Measurements from ENCODE around the gene SLC25A13.

DNA sequence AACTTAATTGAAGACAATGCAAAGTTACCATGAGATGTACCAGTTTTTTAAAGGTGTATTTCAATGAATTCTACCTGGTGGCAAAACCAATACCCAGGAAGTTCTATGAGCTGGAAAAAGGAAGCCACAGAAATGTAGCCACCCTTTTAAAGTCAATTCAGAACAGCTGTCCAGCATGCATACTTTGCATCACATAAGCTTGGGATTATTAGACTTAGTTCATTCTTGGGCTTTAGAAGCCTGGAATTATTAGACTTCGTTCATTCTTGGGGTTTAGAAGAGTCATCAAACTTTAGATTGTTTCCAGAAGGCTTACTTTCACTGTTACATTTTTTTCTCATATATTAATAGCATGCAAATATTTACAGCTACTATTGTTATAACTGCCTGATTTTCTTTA is 20.9 kb downstream of the SLC25A13 start:
- no peak for TF ChIP-seq POLR2A (IDR thresholded peaks at IDR 0.05)
- TF ChIP-seq, protein P1, sequence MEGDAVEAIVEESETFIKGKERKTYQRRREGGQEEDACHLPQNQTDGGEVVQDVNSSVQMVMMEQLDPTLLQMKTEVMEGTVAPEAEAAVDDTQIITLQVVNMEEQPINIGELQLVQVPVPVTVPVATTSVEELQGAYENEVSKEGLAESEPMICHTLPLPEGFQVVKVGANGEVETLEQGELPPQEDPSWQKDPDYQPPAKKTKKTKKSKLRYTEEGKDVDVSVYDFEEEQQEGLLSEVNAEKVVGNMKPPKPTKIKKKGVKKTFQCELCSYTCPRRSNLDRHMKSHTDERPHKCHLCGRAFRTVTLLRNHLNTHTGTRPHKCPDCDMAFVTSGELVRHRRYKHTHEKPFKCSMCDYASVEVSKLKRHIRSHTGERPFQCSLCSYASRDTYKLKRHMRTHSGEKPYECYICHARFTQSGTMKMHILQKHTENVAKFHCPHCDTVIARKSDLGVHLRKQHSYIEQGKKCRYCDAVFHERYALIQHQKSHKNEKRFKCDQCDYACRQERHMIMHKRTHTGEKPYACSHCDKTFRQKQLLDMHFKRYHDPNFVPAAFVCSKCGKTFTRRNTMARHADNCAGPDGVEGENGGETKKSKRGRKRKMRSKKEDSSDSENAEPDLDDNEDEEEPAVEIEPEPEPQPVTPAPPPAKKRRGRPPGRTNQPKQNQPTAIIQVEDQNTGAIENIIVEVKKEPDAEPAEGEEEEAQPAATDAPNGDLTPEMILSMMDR (IDR thresholded peaks at IDR 0.05) = no peak
